Ovary (tissue), 3 donors: ENCODE measurements around the gene CFAP61.

Experiments used
- CTCF ChIP-seq, 3 donors: fragments of 450-650 bp in 2 of 3; fragments of 200-600 bp in 1 of 3; IDR thresholded peaks; one replicate each; pipeline versions ENCODE4 v1.5.1 to v1.8.0; 2016 to 2022; ENCODE audit warnings: antibody characterized with exemption in 3 of 3, mild to moderate bottlenecking in 1 of 3
- EP300 ChIP-seq: sonication (generic); formaldehyde crosslinking; IDR thresholded peaks from one replicate; pipeline ENCODE4 v1.6.1; 2017; ENCODE audit warnings: antibody characterized with exemption
- POLR2A ChIP-seq: fragments of 450-650 bp; IDR thresholded peaks from one replicate; pipeline ENCODE4 v1.6.1; 2017; ENCODE audit warnings: antibody characterized with exemption, mild to moderate bottlenecking, moderate library complexity
- donor health status: DM: no; HTN: no; CAD: no.

DNA sequence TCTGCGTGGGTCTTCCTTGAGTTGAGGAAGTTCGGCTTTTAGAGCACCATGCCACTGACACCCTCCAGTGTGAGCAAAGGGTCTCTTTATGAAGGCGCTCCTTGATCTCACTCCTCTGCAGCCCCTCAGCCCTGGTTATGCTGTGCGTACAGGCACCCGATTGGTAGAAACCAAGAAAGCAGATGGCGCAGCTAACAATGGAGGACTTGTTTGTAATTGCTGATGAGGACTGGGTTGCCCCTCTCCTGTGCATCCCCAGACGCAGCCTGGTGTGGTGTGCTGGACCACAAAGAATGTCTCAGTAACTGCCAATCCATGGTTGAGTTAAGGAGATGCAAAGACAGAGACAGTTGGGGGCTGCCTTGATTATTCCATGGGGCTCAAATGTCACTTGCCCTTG lies 345.8 kb downstream of the CFAP61 start:
- TF ChIP-seq CTCF (IDR thresholded peaks at IDR 0.05) (no peak), POLR2A (no peak), EP300 (no peak)
